Measurements from ENCODE around the gene BEND6. TPM values are rescaled to one million over a fixed set of nuclear protein-coding genes. Genes with fewer than 3 reads are reported as not detected.

BEND6 gene
- total and polyA plus RNA-seq, 3 donors from 2014 or later, result 0.87 to 1.4 (median 1.0) TPM

DNA sequence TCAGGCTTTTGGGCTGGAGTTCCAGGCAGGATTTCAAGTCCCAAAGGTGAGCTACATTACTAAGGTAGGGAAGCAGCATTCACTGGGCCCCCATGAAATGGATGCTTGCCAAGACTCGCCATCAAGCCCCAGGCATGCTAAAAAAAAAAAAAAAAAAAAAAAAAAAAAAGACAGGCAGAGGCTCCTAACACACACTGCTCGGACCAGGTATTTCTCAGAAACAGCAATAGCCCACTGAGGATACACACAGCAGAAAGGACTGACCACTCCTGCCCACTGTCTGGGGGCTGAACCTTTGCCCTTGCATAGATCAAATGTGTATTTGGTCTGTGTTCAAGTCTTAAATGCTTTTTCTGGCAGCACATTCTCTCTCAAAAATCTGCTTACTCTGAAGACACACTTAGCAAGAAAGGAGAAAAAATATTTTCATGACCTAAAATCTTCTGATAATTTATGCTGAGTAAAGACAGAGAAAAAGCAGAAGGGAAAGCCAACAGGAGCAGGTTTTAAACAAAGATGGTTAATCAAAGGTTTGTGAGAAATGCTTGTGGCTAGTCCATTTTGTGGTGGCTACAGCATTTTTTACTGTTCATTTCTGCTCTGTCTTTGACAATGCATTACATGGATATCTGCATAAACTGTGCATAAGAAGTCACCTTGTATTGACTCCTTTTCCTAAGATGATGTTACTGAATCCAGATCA is 37.9 kb upstream of the BEND6 start:
- no peaks in the 10 kb centered on the region for H3K36me3 ChIP-seq (ENCODE audit: low read depth, missing control alignments)
- no peaks in the 10 kb centered on the region for H3K27me3 ChIP-seq
- intact Hi-C loops (cut with DNase I; ENCODE audit: low total_unique reads), result no loop called here

DNA sequence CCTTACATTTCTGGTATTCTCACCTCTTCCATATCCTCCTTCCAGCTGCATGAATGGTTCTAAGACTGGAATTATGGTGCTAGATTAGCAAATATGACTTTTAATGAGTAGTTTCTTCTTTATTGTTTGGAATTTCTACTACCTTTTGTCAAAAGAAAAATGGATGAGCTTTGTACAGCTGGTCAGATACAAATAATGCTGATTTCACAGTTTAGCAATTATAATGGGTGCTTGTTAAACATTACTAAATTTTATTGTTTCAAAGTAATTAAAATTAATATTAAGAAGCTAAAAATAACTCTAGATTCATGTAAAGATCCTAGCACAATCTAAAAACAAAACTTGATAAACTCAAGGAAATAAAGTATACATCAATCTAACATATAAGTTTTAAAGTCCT is 32.3 kb upstream of the BEND6 start:
- intact Hi-C loops (cut with DNase I; ENCODE audit: low total_unique reads), result no loop called here
- no peak for TF ChIP-seq POLR2A (IDR thresholded peaks at IDR 0.05)
- TF ChIP-seq, protein P1, sequence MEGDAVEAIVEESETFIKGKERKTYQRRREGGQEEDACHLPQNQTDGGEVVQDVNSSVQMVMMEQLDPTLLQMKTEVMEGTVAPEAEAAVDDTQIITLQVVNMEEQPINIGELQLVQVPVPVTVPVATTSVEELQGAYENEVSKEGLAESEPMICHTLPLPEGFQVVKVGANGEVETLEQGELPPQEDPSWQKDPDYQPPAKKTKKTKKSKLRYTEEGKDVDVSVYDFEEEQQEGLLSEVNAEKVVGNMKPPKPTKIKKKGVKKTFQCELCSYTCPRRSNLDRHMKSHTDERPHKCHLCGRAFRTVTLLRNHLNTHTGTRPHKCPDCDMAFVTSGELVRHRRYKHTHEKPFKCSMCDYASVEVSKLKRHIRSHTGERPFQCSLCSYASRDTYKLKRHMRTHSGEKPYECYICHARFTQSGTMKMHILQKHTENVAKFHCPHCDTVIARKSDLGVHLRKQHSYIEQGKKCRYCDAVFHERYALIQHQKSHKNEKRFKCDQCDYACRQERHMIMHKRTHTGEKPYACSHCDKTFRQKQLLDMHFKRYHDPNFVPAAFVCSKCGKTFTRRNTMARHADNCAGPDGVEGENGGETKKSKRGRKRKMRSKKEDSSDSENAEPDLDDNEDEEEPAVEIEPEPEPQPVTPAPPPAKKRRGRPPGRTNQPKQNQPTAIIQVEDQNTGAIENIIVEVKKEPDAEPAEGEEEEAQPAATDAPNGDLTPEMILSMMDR (IDR thresholded peaks at IDR 0.05), result no peak

More for the DNA sequence above, 37.9 kb upstream of the BEND6 start:
- WGBS, 2 donors, result 61 to 83% methylated on average over 2 of the region's 2 CpGs
- DNase-seq, result no peak
- H3K27ac ChIP-seq, result no peak overlapping the region
- no peak for TF ChIP-seq POLR2A (IDR thresholded peaks at IDR 0.05)
- TF ChIP-seq, protein P1 (IDR thresholded peaks at IDR 0.05), result no peak
- no peaks in the 10 kb centered on the region for H3K9me3 ChIP-seq
- H3K4me3 ChIP-seq, result no peak overlapping the region
- H3K4me1 ChIP-seq, result no peaks in the 10 kb centered on the region

DNA sequence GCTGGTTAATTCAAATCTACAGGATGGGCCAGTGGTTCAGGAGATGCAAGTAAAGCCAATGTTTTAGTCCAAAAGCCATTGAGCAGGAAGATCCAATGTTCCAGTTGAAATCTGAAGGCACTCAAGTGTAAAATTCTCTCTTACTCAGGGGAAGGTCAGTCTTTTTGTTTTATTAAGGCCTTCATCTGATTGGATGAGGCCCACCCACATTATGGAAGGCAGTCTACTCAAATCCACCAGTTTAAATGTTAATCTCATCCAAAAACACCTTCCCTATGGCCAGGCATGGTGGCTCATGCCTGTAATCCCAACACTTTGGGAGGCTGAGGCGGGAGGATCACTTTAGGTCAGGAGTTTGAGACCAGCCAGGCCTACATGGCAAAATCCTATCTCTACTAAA is 31.3 kb upstream of the BEND6 start:
- H3K27me3 ChIP-seq, result no peaks in the 10 kb centered on the region
- intact Hi-C loops (cut with DNase I; ENCODE audit: low total_unique reads), result no loop called here
- H3K4me1 ChIP-seq, result no peaks in the 10 kb centered on the region
- WGBS, 2 donors, result 100% methylated on average over 1 of the region's 1 CpG; no CpG with 5 or more reads in 1 of the 2 donors
- H3K36me3 ChIP-seq (ENCODE audit: low read depth, missing control alignments), result no peaks in the 10 kb centered on the region
- H3K4me3 ChIP-seq, result no peak overlapping the region
- no peak overlapping the region for H3K27ac ChIP-seq
- H3K9me3 ChIP-seq, result no peaks in the 10 kb centered on the region
- no peak for DNase-seq
- TF ChIP-seq, protein P1 (IDR thresholded peaks at IDR 0.05), result no peak
- TF ChIP-seq POLR2A (IDR thresholded peaks at IDR 0.05), result no peak

More for the DNA sequence above, 32.3 kb upstream of the BEND6 start:
- no peak for DNase-seq
- Histone ChIP-seq H3K9me3 (no peaks in the 10 kb centered on the region), H3K4me1 (no peaks in the 10 kb centered on the region), H3K27ac (no peak overlapping the region), H3K36me3 (ENCODE audit: low read depth, missing control alignments) (no peaks in the 10 kb centered on the region), H3K27me3 (no peaks in the 10 kb centered on the region), H3K4me3 (no peak overlapping the region)

DNA sequence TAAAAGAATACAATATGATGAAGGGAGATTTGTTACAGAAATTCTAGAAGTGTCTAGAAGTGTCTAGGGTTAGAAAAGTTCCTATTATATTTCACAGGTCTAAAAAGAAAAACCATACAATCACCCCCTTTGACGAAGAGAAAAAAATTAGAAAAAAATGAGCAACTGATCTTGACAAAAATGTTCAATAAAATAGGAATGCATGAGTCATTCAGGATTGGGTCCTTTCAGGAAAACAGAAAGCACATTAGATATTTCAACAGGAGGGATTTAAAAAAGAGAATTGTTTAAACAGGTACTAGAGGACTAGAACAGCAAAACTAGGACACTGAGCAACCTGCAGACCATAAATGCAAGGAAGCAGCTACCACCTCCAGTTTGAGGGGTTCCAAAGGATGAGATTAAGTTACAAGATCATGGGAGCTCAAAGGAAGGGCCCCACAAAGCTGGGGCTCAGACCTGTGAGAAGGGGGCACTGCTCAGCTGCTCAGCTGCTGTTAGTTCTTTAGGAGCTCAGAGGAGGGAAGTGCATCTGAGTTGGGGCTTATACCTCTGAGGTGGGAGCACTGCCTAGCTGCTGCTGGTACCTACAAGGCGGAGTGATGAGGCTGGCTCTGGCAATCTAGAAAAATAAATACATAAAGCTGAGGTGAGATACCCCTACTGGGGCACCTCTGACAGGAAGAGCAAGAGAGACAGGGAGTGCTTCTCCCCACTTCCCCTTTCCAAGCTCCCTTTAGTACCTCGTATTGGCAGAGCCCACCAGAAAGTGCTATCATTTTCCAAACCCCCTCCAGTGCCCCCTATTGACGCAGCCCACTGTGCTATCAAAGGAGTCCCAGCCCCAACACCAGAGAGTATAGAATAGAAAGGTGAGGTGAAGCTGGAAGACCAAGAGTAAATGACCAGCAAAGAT is 27.1 kb upstream of the BEND6 start:
- intact Hi-C loops (cut with DNase I; ENCODE audit: low total_unique reads), result no loop called here
- no peaks in the 10 kb centered on the region for H3K4me1 ChIP-seq
- DNase-seq, result no peak
- 73 to 78% methylated on average over 4 of the region's 4 CpGs for WGBS, 2 donors
- no peaks in the 10 kb centered on the region for H3K27me3 ChIP-seq
- TF ChIP-seq POLR2A (IDR thresholded peaks at IDR 0.05), result no peak
- TF ChIP-seq, protein P1 (IDR thresholded peaks at IDR 0.05), result no peak
- no peak overlapping the region for H3K27ac ChIP-seq
- H3K36me3 ChIP-seq (ENCODE audit: low read depth, missing control alignments), result no peaks in the 10 kb centered on the region
- no peak overlapping the region for H3K4me3 ChIP-seq
- H3K9me3 ChIP-seq, result no peaks in the 10 kb centered on the region

Data from testis (tissue), 3 donors.